IMR-90 (cell line): Measurements from ENCODE around the gene PMPCA. TPM values are rescaled to one million over a fixed set of nuclear protein-coding genes. Genes with fewer than 3 reads are reported as not detected.

Experiments
- ATAC-seq: fragments of 200-7000 bp; cut with Tn5 transposase; 2 replicates; pipeline ENCODE4 v1.9.1; 2020; ENCODE audit warnings: low read depth, mild to moderate bottlenecking, moderate library complexity
- BruUV-seq: library from RNA; stranded (reverse); fragments of 400-500 nt; replicated peaks from 2 replicates; lab custom pipeline; 2021; lab: Mats Ljungman, UMichigan
- CTCF ChIA-PET: fragments of 300-600 bp; formaldehyde crosslinking; extraction: SDS; loops from one replicate; lab custom pipeline; 2021; ENCODE audit warnings: antibody characterized with exemption; lab: Yijun Ruan, JAX
- POLR2A ChIA-PET: fragments of 300-600 bp; sonication (Branson Sonifier 250); formaldehyde crosslinking; loops from one replicate; lab custom pipeline; 2022; ENCODE audit warnings: antibody characterized with exemption; ENCODE audit not compliant: unreplicated experiment; lab: Charles Lee
- DNase-seq: peaks from one replicate; pipeline ENCODE4 v3.0.0; 2013
- H2AFZ ChIP-seq: replicated peaks from 2 replicates; pipeline ENCODE3; 2013; ENCODE audit warnings: low read length, mild to moderate bottlenecking; ENCODE audit not compliant: poor library complexity
- H2AK5ac ChIP-seq: 2 replicates; pipeline ENCODE4 v1.6.1; 2013; ENCODE audit warnings: low read depth, low read length, inconsistent platforms
- H2AK9ac ChIP-seq: replicated peaks from 2 replicates; pipeline ENCODE3; 2013; ENCODE audit warnings: mild to moderate bottlenecking, low read depth, low read length, moderate library complexity; ENCODE audit not compliant: poor library complexity
- H2BK120ac ChIP-seq: 2 replicates; pipeline ENCODE4 v1.6.1; 2013; ENCODE audit warnings: low read depth, low read length, inconsistent platforms
- H2BK15ac ChIP-seq: 3 replicates; pipeline ENCODE4 v1.6.1; 2013; ENCODE audit warnings: low read depth, low read length, inconsistent platforms
- H2BK20ac ChIP-seq: 2 replicates; pipeline ENCODE4 v1.6.1; 2013; ENCODE audit warnings: low read depth, mild to moderate bottlenecking, inconsistent platforms, low read length, moderate library complexity
- H2BK5ac ChIP-seq: 2 replicates; pipeline ENCODE4 v1.6.1; 2013; ENCODE audit warnings: mild to moderate bottlenecking, low read depth, low read length, inconsistent platforms; ENCODE audit not compliant: poor library complexity, severe bottlenecking
- H3K14ac ChIP-seq: replicated peaks from 2 replicates; pipeline ENCODE4 v1.6.1; 2013; ENCODE audit warnings: low read depth, low read length, inconsistent platforms
- H3K18ac ChIP-seq: 2 replicates; pipeline ENCODE4 v1.6.1; 2013; ENCODE audit warnings: low read depth, low read length, control low read depth
- H3K23ac ChIP-seq: 2 replicates; pipeline ENCODE4 v1.6.1; 2013; ENCODE audit warnings: low read depth, low read length, inconsistent platforms
- H3K27ac ChIP-seq: 2 replicates; pipeline ENCODE4 v1.5.1; 2013; ENCODE audit warnings: mild to moderate bottlenecking, control low read depth, low read length; ENCODE audit not compliant: insufficient read depth
- H3K27me3 ChIP-seq: 2 replicates; pipeline ENCODE4 v1.6.1; 2013; ENCODE audit warnings: low read length; ENCODE audit not compliant: control insufficient read depth, insufficient read depth
- H3K36me3 ChIP-seq: 2 replicates; pipeline ENCODE4 v1.6.1; 2013; ENCODE audit warnings: low read length, mixed read lengths; ENCODE audit not compliant: control insufficient read depth, insufficient read depth
- H3K4ac ChIP-seq: 2 replicates; pipeline ENCODE4 v1.6.1; 2013; ENCODE audit warnings: low read depth, low read length, inconsistent platforms
- H3K4me1 ChIP-seq: 2 replicates; pipeline ENCODE4 v1.6.1; 2013; ENCODE audit warnings: low read length, mixed read lengths; ENCODE audit not compliant: control insufficient read depth, insufficient read depth
- H3K4me2 ChIP-seq: 2 replicates; pipeline ENCODE4 v1.6.1; 2013; ENCODE audit warnings: low read depth, mild to moderate bottlenecking, control low read depth, low read length, moderate library complexity
- H3K4me3 ChIP-seq: 2 replicates; pipeline ENCODE4 v1.5.1; 2013; ENCODE audit warnings: low read depth, mild to moderate bottlenecking, control low read depth, low read length, moderate library complexity; ENCODE audit not compliant: insufficient read depth
- H3K56ac ChIP-seq: 2 replicates; pipeline ENCODE4 v1.6.1; 2013; ENCODE audit warnings: low read length, inconsistent platforms; ENCODE audit not compliant: insufficient read depth; ENCODE audit errors: extremely low read depth
- H3K79me1 ChIP-seq, 2 experiments: 2 replicates each; pipeline ENCODE4 v1.6.1; 2013; ENCODE audit warnings: low read length in 2 of 2, inconsistent platforms in 1 of 2, low read depth in 1 of 2
- H3K9ac ChIP-seq: 2 replicates; pipeline ENCODE4 v1.6.1; 2013; ENCODE audit warnings: low read depth, low read length, control low read depth
- H3K9me1 ChIP-seq: 2 replicates; pipeline ENCODE4 v1.6.1; 2013; ENCODE audit warnings: low read length, inconsistent platforms; ENCODE audit not compliant: insufficient read depth
- H3K9me3 ChIP-seq: 2 replicates; pipeline ENCODE4 v1.6.1; 2013; ENCODE audit warnings: low read length; ENCODE audit not compliant: control insufficient read depth, insufficient read depth
- H4K20me1 ChIP-seq: 2 replicates; pipeline ENCODE4 v1.6.1; 2013; ENCODE audit warnings: low read length, inconsistent platforms; ENCODE audit not compliant: insufficient read depth
- H4K5ac ChIP-seq: 2 replicates; pipeline ENCODE4 v1.6.1; 2013; ENCODE audit warnings: mild to moderate bottlenecking, low read depth, low read length, control low read depth
- H4K8ac ChIP-seq, 2 experiments: 2 replicates each; pipeline ENCODE4 v1.6.1; 2013; ENCODE audit warnings: low read depth in 2 of 2, low read length in 2 of 2, control low read depth in 1 of 2, inconsistent platforms in 1 of 2
- H4K91ac ChIP-seq: 2 replicates; pipeline ENCODE4 v1.6.1; 2013; ENCODE audit warnings: low read depth, low read length, inconsistent platforms; ENCODE audit not compliant: insufficient read depth
- CEBPB ChIP-seq: IDR thresholded peaks from 2 replicates; pipeline ENCODE4 v1.6.1; 2012; ENCODE audit warnings: low read depth, low read length, improper control_type of control experiment
- CHD1 ChIP-seq: IDR thresholded peaks from 2 replicates; pipeline ENCODE4 v1.6.1; 2012; ENCODE audit warnings: low read depth, low read length, improper control_type of control experiment
- MAFK ChIP-seq: IDR thresholded peaks from 2 replicates; pipeline ENCODE4 v1.6.1; 2012; ENCODE audit warnings: low read depth, low read length, improper control_type of control experiment
- MAZ ChIP-seq: IDR thresholded peaks from 2 replicates; pipeline ENCODE4 v1.6.1; 2012; ENCODE audit warnings: low read depth, mild to moderate bottlenecking, low read length, improper control_type of control experiment, moderate library complexity, borderline replicate concordance
- MXI1 ChIP-seq: IDR thresholded peaks from 2 replicates; pipeline ENCODE4 v1.6.1; 2012; ENCODE audit warnings: low read depth, mild to moderate bottlenecking, low read length, moderate library complexity, borderline replicate concordance
- NFE2L2 ChIP-seq: fragments of 150-350 bp; IDR thresholded peaks from 2 replicates; pipeline ENCODE4 v1.6.1; 2016; ENCODE audit warnings: low read depth, mild to moderate bottlenecking, low read length
- POLR2A ChIP-seq: IDR thresholded peaks from 2 replicates; pipeline ENCODE4 v1.6.1; 2012; ENCODE audit warnings: mild to moderate bottlenecking, low read depth, low read length
- RAD21 ChIP-seq: IDR thresholded peaks from 2 replicates; pipeline ENCODE4 v1.6.1; 2012; ENCODE audit warnings: low read length, improper control_type of control experiment
- USF2 ChIP-seq: fragments of 150-350 bp; IDR thresholded peaks from 2 replicates; pipeline ENCODE4 v1.6.1; 2017; ENCODE audit warnings: mild to moderate bottlenecking, antibody characterized with exemption, low read length, low read depth
- WGBS, 2 experiments: methylation state at CpG; one replicate each; pipeline versions ENCODE4 v1.1.5 to v1.1.7; 2013; ENCODE audit warnings: missing lambda C conversion rate in 2 of 2; ENCODE audit not compliant: insufficient read length in 1 of 2; ENCODE audit errors: extremely low coverage in 2 of 2; 5-methylcytosine and 5-hydroxymethylcytosine counted together
- dilution Hi-C: fragments of 300-500 bp; cut with HindIII; formaldehyde crosslinking; loops from one replicate; pipeline ENCODE4 v1.14.3; 2018; ENCODE audit warnings: low sequenced_read_pairs; ENCODE audit not compliant: unreplicated experiment
- in situ Hi-C: fragments of 300-500 bp; cut with MboI; formaldehyde crosslinking; loops from 3 replicates; pipeline ENCODE4 v1.14.3; 2019; ENCODE audit warnings: low sequenced_read_pairs, inconsistent platforms, mixed read lengths
- intact Hi-C: fragments of 100-400 bp; cut with micrococcal nuclease; formaldehyde crosslinking; loops from 2 replicates; pipeline ENCODE4 v1.10.0; 2022
- polyA plus RNA-seq, 3 experiments: library from polyadenylated mRNA; depleted of rRNA; stranded (reverse); fragments of >200 nt; gene quantifications; 2 replicates each; pipeline ENCODE4 v1.2.3, GENCODE V29; 2012; ENCODE audit warnings: low replicate concordance in 1 of 3
- total RNA-seq: library from RNA; depleted of rRNA; stranded (reverse); fragments of >200 nt; gene quantifications from 2 replicates; pipeline ENCODE4 v1.2.3, GENCODE V29; 2012
- TF ChIP-seq, protein P1 (sequence below): conservative IDR thresholded peaks from 2 replicates; pipeline ENCODE4 v1.5.1; 2012; ENCODE audit warnings: mild to moderate bottlenecking, low read depth, low read length, improper control_type of control experiment

The PMPCA gene
- total and polyA plus RNA-seq, 2 of the 4 experiments (the other 2 are of a cell fraction) = 62.6 to 95.8 TPM

DNA sequence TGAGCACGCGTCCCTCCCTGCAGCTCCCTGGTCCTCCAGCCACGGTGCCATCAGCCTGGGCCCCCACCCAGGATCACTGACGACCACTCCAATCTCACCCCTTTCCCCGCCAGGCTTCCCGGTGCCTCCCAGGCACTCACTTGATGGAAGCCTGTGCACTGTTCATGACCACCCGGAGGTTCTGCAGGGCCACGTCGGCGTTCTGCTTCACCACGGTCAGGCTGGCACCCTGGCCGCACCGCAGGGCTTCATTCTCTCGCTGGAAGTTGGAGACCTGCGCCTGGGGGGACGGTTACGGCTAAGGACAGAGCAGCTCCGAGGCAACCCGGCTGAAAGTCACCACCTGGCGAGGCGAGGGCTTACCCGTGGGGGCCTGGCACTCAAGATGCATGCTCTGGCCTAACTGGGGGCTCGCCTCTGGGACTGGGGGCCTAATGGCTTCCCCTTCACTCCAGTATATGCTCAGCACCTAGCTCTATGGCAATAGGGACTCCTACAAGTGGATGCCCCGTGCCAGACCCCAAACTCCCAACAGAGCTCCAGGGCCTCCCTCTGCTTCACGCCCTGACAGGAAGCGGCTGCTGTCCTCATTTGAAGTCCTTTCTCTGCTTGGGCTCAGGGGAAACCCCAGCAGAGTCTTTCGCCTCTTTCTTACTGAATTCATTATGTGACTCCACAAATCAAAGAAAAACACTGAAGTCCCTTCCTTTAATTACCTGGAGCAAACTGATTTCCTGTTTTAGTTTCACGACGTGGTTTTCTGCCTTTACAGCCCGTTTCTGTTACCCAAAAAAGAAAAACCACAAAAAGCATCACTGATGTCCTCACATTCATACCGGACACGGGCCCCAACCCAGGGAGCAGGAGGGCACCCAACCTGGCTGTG, 6.3 kb upstream of the PMPCA start:
- no peak overlapping the region for H3K18ac ChIP-seq
- no peak overlapping the region for H3K9ac ChIP-seq
- no TSS peak for BruUV-seq
- H4K5ac ChIP-seq = no peak overlapping the region
- H2AK9ac ChIP-seq = no peak overlapping the region
- H3K27ac ChIP-seq = no peak overlapping the region
- POLR2A ChIA-PET = no interaction called here
- H3K4ac ChIP-seq = no peak overlapping the region
- H2BK20ac ChIP-seq = no peak overlapping the region
- H3K14ac ChIP-seq = no peak overlapping the region
- no peak for DNase-seq
- no peaks in the 10 kb centered on the region for H3K27me3 ChIP-seq
- no peak overlapping the region for H2BK5ac ChIP-seq
- H2BK15ac ChIP-seq = no peak overlapping the region
- no peak overlapping the region for H2AK5ac ChIP-seq
- TF ChIP-seq CHD1 = no peak
- TF ChIP-seq RAD21 = no peak
- no peak for TF ChIP-seq MAZ
- no peak for TF ChIP-seq POLR2A
- no peak for TF ChIP-seq USF2
- TF ChIP-seq MAFK = no peak
- TF ChIP-seq CEBPB = no peak
- no peak for TF ChIP-seq MXI1
- no peak for TF ChIP-seq NFE2L2
- TF ChIP-seq, protein P1, sequence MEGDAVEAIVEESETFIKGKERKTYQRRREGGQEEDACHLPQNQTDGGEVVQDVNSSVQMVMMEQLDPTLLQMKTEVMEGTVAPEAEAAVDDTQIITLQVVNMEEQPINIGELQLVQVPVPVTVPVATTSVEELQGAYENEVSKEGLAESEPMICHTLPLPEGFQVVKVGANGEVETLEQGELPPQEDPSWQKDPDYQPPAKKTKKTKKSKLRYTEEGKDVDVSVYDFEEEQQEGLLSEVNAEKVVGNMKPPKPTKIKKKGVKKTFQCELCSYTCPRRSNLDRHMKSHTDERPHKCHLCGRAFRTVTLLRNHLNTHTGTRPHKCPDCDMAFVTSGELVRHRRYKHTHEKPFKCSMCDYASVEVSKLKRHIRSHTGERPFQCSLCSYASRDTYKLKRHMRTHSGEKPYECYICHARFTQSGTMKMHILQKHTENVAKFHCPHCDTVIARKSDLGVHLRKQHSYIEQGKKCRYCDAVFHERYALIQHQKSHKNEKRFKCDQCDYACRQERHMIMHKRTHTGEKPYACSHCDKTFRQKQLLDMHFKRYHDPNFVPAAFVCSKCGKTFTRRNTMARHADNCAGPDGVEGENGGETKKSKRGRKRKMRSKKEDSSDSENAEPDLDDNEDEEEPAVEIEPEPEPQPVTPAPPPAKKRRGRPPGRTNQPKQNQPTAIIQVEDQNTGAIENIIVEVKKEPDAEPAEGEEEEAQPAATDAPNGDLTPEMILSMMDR = no peak
- H3K4me2 ChIP-seq = no peak overlapping the region
- no peak for ATAC-seq
- H3K56ac ChIP-seq = no peak overlapping the region
- CTCF ChIA-PET = no interaction called here
- peaks cover 3% of the 10 kb centered on the region for H3K4me1 ChIP-seq
- H3K36me3 ChIP-seq = peaks cover 40% of the 10 kb centered on the region
- peaks cover 10% of the 10 kb centered on the region; the same call in 1 of the 2 replicates for H4K20me1 ChIP-seq
- no peak overlapping the region for H2BK120ac ChIP-seq
- no peak overlapping the region for H4K91ac ChIP-seq
- no peak overlapping the region for H4K8ac ChIP-seq
- H2AFZ ChIP-seq = no peak overlapping the region
- dilution Hi-C loops = no loop called here
- H3K9me3 ChIP-seq = no peaks in the 10 kb centered on the region
- 0 out of 2 replicates have a peak, but pooled peaks cover 5% of the 10 kb centered on the region for H3K9me1 ChIP-seq
- WGBS, 2 experiments = 96% methylated on average over 13 of the region's 32 CpGs; no CpG with 5 or more reads in 1 of the 2 experiments
- intact Hi-C loops = loop anchor here (5.0 kb wide), 1 partner anchor 77 kb away; the partner anchor contains the start of gene GPSM1
- H3K79me1 ChIP-seq = peaks cover 9 to 25% of the 10 kb centered on the region in 2 experiments
- in situ Hi-C loops = loop anchor here (5.0 kb wide), 1 partner anchor 82 kb away; no protein-coding TSS in a partner anchor
- H3K4me3 ChIP-seq = no peak overlapping the region
- H3K23ac ChIP-seq = no peak overlapping the region
